ENCODE data around the gene RNF125.
"Not testable (repeated sequence)": the region's sequence is repeated elsewhere in the genome, so short reads cannot be mapped to it uniquely, and the experiment has no call there.

The RNF125 gene

GRCh38 chr18:32018331-32019250 is at the start of gene RNF125:
Gene RNF125, plus strand, starts transcription at chr18:32018825. Its CDS starts 39 bp downstream, at chr18:32018864.
- DNase-seq = peak; percentile 87

GRCh38 chr18:31970617-31971016 is 48.0 kb upstream of the RNF125 start:
- no peak for DNase-seq

- no peak for DNase-seq
These were observed 44.6 kb upstream of the RNF125 start for GRCh38 chr18:31973929-31974546.

GRCh38 chr18:31976242-31976641 is 42.4 kb upstream of the RNF125 start:
- no peak for DNase-seq

GRCh38 chr18:31977270-31977872 is 41.3 kb upstream of the RNF125 start:
- DNase-seq = peak; percentile 8

GRCh38 chr18:31978616-31979015 is 40.0 kb upstream of the RNF125 start:
- DNase-seq = no peak

GRCh38 chr18:31979714-31980113 is 38.9 kb upstream of the RNF125 start:
- DNase-seq = no peak

- DNase-seq = no peak
These were observed 37.8 kb upstream of the RNF125 start for GRCh38 chr18:31980863-31981262.

GRCh38 chr18:31983020-31983419 is 35.6 kb upstream of the RNF125 start:
- DNase-seq = no peak

- no peak for DNase-seq
These were observed 34.6 kb upstream of the RNF125 start for GRCh38 chr18:31983976-31984375.

- no peak for DNase-seq
These were observed 27.8 kb upstream of the RNF125 start for GRCh38 chr18:31990823-31991222.

GRCh38 chr18:31996007-31996406 is 22.6 kb upstream of the RNF125 start:
- no peak for DNase-seq

- DNase-seq = no peak
These were observed 19.7 kb upstream of the RNF125 start for GRCh38 chr18:31998880-31999412.

GRCh38 chr18:32001141-32001540 is 17.5 kb upstream of the RNF125 start:
- DNase-seq = not testable (repeated sequence)

- not testable (repeated sequence) for DNase-seq
These were observed 14.8 kb upstream of the RNF125 start for GRCh38 chr18:32003822-32004221.

- no peak for DNase-seq
These were observed 8.4 kb upstream of the RNF125 start for GRCh38 chr18:32010124-32010721.

GRCh38 chr18:32011193-32011592 is 7.4 kb upstream of the RNF125 start:
- no peak for DNase-seq

GRCh38 chr18:32019251-32019948 is 775 bp downstream of the RNF125 start:
- DNase-seq = peak; percentile 59

- DNase-seq = peak; percentile 50
These were observed 1.5 kb downstream of the RNF125 start for GRCh38 chr18:32019949-32020625.

GRCh38 chr18:32021756-32022564 is 3.3 kb downstream of the RNF125 start:
- DNase-seq = no peak

GRCh38 chr18:32025744-32026143 is 7.1 kb downstream of the RNF125 start:
- DNase-seq = no peak
